ENCODE results near the gene FRMPD1.

DNA sequence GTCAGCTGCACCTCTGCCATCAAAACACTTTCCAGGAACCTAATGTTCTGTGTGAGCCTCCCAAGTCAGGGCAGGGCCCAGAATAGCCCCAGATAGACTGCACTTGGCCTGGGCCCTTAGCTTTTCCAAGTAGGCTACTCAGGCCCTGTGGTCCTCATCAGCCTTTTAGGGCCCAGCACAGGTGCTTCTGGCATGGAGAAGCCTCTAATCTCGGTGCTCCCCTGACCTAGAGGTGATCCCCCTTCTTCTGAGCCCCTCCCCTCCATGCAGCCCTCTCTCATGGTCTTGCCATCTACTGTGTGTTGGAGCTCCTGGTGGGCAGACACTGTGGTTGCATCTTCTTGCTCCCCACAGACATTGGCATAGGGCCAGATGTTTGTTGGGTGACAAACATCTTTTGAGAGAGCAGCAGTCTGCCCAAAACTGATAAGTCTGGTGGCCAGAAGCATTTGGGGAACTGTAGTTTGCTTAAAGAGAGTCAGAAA, 28.1 kb downstream of the FRMPD1 start:
- no peak for TF ChIP-seq CTCF (IDR thresholded peaks at IDR 0.05; ENCODE audit: insufficient read depth, low read length)
- no peak for TF ChIP-seq REST (IDR thresholded peaks at IDR 0.05; ENCODE audit: insufficient replicate concordance, low read depth)
- TF ChIP-seq GABPA (IDR thresholded peaks at IDR 0.05; ENCODE audit: low read depth), result no peak

Measured in HL-60 (cell line).